GM12865 (cell line): ENCODE data around the gene TMEM187.

ENCODE experiments used
- DNase-seq: peaks from one replicate; pipeline ENCODE4 v3.0.0; 2010; ENCODE audit warnings: low read depth
- H3K4me3 ChIP-seq: 2 replicates; pipeline ENCODE4 v1.5.1; 2011; ENCODE audit warnings: mild to moderate bottlenecking, low read depth, low read length, control low read depth
- TF ChIP-seq, protein P1 (sequence below): IDR thresholded peaks from 2 replicates; pipeline ENCODE4 v1.5.1; 2011; ENCODE audit warnings: low read length, control low read depth, low read depth, inconsistent platforms; ENCODE audit not compliant: insufficient read depth; ENCODE audit errors: missing control alignments

TMEM187 gene

DNA sequence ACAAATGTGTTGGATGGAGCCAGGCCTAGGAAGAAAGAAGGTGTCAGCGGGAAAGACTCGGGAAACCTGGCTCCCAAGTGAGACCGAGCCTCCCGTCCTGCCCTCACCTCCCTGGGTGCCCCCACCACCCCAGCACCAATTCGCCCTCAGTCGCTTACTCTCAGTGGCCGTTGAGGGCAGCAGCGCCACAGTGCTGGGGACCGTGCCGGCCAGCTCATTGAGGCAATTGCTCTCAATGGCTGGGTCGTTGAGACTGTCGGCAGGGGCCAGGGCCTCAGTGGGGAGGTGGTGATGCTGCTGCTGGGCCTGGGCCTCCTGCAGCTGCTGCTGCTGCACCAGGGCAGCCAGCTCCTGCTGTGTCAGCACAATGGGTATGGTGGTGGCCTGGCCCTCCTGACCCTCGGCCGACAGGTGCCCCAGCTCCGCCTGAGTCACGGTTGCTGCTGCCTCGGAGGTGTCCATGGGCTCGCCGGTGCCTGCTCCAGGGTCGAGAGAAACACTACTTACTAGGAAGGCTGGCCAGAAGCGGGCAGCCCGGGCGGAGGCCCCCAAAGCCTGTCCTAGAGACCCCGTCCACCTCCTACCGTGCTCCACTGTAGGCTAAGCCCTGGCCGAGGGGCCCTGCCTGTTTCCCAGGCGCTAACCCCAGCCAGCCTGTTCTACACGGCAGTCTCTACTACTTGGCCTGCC, 20.7 kb upstream of the TMEM187 start:
- no peak overlapping the region for H3K4me3 ChIP-seq
- TF ChIP-seq, protein P1, sequence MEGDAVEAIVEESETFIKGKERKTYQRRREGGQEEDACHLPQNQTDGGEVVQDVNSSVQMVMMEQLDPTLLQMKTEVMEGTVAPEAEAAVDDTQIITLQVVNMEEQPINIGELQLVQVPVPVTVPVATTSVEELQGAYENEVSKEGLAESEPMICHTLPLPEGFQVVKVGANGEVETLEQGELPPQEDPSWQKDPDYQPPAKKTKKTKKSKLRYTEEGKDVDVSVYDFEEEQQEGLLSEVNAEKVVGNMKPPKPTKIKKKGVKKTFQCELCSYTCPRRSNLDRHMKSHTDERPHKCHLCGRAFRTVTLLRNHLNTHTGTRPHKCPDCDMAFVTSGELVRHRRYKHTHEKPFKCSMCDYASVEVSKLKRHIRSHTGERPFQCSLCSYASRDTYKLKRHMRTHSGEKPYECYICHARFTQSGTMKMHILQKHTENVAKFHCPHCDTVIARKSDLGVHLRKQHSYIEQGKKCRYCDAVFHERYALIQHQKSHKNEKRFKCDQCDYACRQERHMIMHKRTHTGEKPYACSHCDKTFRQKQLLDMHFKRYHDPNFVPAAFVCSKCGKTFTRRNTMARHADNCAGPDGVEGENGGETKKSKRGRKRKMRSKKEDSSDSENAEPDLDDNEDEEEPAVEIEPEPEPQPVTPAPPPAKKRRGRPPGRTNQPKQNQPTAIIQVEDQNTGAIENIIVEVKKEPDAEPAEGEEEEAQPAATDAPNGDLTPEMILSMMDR, result no peak
- no peak for DNase-seq

DNA sequence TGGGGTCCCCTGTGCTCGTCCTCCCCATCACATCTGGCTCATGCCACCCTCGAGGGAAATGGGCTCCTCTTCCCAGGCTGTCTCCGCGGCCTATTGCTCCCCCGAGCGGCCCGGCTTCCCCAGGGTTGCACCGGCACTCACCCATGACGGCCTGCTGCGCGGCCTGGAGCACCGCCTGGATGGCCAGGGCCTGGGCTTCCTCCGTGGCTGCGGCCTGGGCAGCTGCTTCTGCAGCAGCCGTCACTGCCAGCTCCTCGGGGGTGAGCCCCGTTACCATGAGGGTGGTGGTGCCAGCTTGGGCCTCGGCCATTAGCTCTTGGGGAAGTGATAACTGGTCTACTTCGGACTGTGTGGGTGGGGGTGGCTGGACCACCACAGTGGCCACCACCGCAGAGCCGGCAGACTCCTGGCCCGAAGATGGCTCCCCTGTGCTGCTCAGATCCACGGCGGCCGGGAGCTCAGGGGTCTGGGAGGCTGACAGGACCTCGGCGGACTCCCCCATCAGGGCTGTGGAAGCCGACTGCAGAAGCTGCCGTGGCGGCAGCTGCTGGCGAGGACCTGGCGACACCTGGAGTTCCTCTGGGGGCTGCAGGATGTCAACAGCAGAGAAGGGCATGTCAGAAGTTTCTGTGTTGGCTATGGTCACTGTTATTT, 20.1 kb upstream of the TMEM187 start:
- no peak for DNase-seq
- TF ChIP-seq, protein P1, result no peak
- H3K4me3 ChIP-seq, result no peak overlapping the region

DNA sequence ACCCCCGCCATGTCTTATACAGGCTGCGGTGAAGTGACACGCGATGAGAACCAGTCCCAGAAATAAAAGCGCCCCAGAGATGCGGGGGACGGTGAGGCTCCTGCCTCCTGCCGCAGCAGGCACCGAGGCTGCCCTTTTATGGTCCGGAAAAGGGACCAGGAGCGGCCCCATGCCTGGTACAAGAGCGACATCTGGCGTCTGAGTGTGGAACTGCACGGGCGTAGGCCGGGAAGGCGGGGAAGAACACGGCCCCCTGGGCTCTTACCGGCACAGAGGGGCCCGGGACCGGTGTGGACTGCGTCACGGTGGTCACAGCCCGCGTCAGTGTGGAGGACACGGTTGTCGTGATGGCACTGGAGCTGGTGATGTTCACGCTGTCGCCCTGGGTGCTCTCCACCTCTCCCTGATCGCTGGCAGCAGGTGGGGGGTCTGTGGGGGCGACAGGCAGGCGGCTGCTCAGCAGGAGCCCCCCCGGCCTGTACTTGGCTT, 19.2 kb upstream of the TMEM187 start:
- H3K4me3 ChIP-seq, result no peak overlapping the region
- peak; percentile 69 for DNase-seq
- TF ChIP-seq, protein P1, result peak; percentile 86

DNA sequence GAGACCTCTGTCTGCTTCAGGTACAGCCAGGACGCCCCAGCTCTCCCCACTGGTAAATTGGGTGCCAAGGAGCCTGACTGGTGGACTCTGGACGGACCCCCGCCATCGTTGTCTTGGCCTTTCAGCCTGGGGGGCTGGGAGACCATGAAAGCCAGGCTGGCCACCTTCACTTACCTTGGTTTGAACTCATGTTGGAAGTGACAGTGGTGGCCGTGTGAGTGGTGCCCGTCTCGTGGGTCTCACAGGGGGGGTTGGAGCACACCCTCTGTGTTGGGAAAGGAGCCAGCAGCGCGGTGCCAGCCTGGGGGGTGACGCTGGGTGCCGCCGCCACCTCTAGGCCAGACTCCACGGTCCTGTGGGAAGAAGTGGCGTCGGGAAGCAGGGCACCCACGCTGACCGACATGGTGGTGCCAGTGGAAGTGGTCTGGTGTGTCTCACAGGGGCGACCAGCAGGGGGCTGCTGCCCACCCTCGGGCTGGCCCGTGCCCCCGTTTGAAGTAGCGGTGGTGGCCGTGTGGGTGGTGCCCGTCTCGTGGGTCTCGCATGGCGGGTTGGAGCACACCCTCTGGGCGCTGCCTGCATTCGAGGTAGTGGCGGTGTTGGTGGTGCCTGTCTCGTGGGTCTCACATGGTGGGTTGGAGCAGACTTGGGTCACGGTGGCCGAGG, 18.5 kb upstream of the TMEM187 start:
- no peak overlapping the region for H3K4me3 ChIP-seq
- TF ChIP-seq, protein P1, result no peak
- no peak for DNase-seq

DNA sequence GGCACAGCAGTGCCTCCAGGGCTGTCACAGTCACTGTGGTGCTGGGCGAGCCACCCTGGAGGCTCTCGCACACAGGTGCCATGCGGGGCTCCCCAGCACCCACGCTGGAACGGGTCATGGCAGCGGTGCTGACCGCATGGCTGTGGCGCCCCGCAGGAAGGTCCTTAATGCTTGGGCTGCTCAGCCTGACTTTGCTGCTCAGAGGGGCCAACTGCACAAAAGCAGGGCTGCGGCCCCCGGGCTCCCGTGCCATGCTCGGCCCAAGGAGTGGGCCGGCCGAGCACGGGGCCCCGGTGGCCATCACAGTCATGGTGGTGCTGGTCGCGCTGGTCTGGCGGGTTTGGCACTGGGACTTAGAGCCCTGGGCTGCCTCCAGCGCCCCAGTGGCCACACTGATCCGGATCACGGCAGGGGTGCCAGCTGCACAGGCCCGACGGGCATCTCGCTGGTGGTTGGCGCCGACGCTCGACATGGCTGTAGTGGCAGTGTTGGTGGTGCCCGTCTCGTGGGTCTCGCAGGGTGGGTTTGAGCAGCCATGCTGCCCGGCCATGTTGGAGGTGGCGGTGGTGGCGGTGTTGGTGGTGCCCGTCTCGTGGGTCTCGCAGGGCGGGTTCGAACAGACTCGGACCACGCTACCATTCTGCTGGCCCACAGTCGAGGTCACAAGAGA, 17.9 kb upstream of the TMEM187 start:
- no peak overlapping the region for H3K4me3 ChIP-seq
- DNase-seq, result no peak
- TF ChIP-seq, protein P1, result no peak

DNA sequence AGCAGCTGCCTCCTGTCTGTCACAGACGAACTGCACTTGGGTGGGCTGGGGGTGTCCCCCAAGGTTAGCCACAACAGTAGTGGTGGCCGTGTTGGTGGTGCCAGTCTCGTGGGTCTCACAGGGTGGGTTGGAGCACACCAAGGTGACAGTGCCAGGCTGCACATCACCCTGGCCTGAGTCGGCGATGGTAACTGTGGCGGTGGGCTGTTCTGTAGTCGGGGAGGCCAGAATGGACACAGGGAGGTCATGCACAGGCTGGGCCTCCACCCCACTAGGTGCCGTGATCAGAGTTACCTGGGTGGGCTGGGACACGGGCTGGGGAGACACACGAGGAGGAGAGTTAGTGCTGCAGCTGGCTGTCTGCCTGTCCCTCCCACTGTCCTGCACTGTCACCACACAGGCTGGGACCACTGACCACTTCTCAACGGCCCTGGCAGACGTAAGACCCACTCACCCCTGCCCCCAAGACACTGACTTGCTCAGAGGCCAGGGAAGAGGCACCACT, 17.3 kb upstream of the TMEM187 start:
- DNase-seq, result no peak
- TF ChIP-seq, protein P1, result no peak
- no peak overlapping the region for H3K4me3 ChIP-seq
